ENCODE results near the gene GPR132.

Gene GPR132

GRCh38 chr14:105069522-105069870 is 4.3 kb upstream of the GPR132 start:
- Histone ChIP-seq H3K9ac (ENCODE audit: low read length) (no peak overlapping the region), H3K4me1 (ENCODE audit: low read length) (peaks cover 26% of the 10 kb centered on the region), H3K9me2 (replicated peaks; ENCODE audit: insufficient read depth, low read length) (no peaks in the 10 kb centered on the region), H3K27me3 (replicated peaks; ENCODE audit: insufficient read depth, low read length) (peaks cover 16% of the 10 kb centered on the region; the same call in 1 of the 2 replicates), H3K27ac (ENCODE audit: low read length) (no peak overlapping the region), H4K20me1 (ENCODE audit: insufficient read depth, low read length) (no peaks in the 10 kb centered on the region), H3K79me2 (ENCODE audit: low read length) (peaks cover 6% of the 10 kb centered on the region; the same call in 1 of the 2 replicates), H2AFZ (ENCODE audit: low read length) (no peak overlapping the region), H3K4me2 (ENCODE audit: low read depth, low read length) (no peak overlapping the region), H3K36me3 (replicated peaks; ENCODE audit: insufficient read depth, low read length) (no peaks in the 10 kb centered on the region), H3K4me3 (ENCODE audit: low read length) (no peak overlapping the region), H3F3A (ENCODE audit: insufficient read depth, low read length) (no peaks in the 10 kb centered on the region), H3K9me3 (replicated peaks; ENCODE audit: insufficient read depth, low read length) (no peaks in the 10 kb centered on the region)
- DNase-seq = no peak
- TF ChIP-seq EZH2phosphoT487 (IDR thresholded peaks at IDR 0.05; ENCODE audit: low read length) = no peak
- TF ChIP-seq EZH2 (optimal IDR thresholded peaks at IDR 0.05; ENCODE audit: low read depth, low read length) = no peak
- TF ChIP-seq CTCF (IDR thresholded peaks at IDR 0.05; ENCODE audit: low read length) = no peak

- no peak for DNase-seq
- no peak for TF ChIP-seq EZH2phosphoT487 (IDR thresholded peaks at IDR 0.05; ENCODE audit: low read length)
- TF ChIP-seq CTCF (IDR thresholded peaks at IDR 0.05; ENCODE audit: low read length) = no peak
- TF ChIP-seq EZH2 (optimal IDR thresholded peaks at IDR 0.05; ENCODE audit: low read depth, low read length) = no peak
- Histone ChIP-seq H4K20me1 (ENCODE audit: insufficient read depth, low read length) (no peaks in the 10 kb centered on the region), H3K9me3 (replicated peaks; ENCODE audit: insufficient read depth, low read length) (no peaks in the 10 kb centered on the region), H2AFZ (ENCODE audit: low read length) (no peak overlapping the region), H3K27me3 (replicated peaks; ENCODE audit: insufficient read depth, low read length) (peaks cover 16% of the 10 kb centered on the region; the same call in 1 of the 2 replicates), H3K9ac (ENCODE audit: low read length) (no peak overlapping the region), H3K9me2 (replicated peaks; ENCODE audit: insufficient read depth, low read length) (no peaks in the 10 kb centered on the region), H3F3A (ENCODE audit: insufficient read depth, low read length) (no peaks in the 10 kb centered on the region), H3K79me2 (ENCODE audit: low read length) (peaks cover 7% of the 10 kb centered on the region; the same call in 1 of the 2 replicates), H3K4me2 (ENCODE audit: low read depth, low read length) (no peak overlapping the region), H3K27ac (ENCODE audit: low read length) (no peak overlapping the region), H3K4me1 (ENCODE audit: low read length) (peaks cover 26% of the 10 kb centered on the region), H3K36me3 (replicated peaks; ENCODE audit: insufficient read depth, low read length) (no peaks in the 10 kb centered on the region), H3K4me3 (ENCODE audit: low read length) (no peak overlapping the region)
These were observed 3.6 kb upstream of the GPR132 start for GRCh38 chr14:105068818-105069217.

GRCh38 chr14:105067969-105068301 is 2.7 kb upstream of the GPR132 start:
- Histone ChIP-seq H2AFZ (ENCODE audit: low read length) (no peak overlapping the region), H3K4me3 (ENCODE audit: low read length) (no peak overlapping the region), H3K79me2 (ENCODE audit: low read length) (peaks cover 10% of the 10 kb centered on the region), H3K27me3 (replicated peaks; ENCODE audit: insufficient read depth, low read length) (peaks cover 16% of the 10 kb centered on the region; the same call in 1 of the 2 replicates), H3K4me2 (ENCODE audit: low read depth, low read length) (no peak overlapping the region), H3K27ac (ENCODE audit: low read length) (no peak overlapping the region), H4K20me1 (ENCODE audit: insufficient read depth, low read length) (no peaks in the 10 kb centered on the region), H3K9me3 (replicated peaks; ENCODE audit: insufficient read depth, low read length) (no peaks in the 10 kb centered on the region), H3K4me1 (ENCODE audit: low read length) (peaks cover 26% of the 10 kb centered on the region), H3K9ac (ENCODE audit: low read length) (no peak overlapping the region), H3F3A (ENCODE audit: insufficient read depth, low read length) (no peaks in the 10 kb centered on the region), H3K36me3 (replicated peaks; ENCODE audit: insufficient read depth, low read length) (no peaks in the 10 kb centered on the region), H3K9me2 (replicated peaks; ENCODE audit: insufficient read depth, low read length) (no peaks in the 10 kb centered on the region)
- no peak for TF ChIP-seq EZH2phosphoT487 (IDR thresholded peaks at IDR 0.05; ENCODE audit: low read length)
- TF ChIP-seq CTCF (IDR thresholded peaks at IDR 0.05; ENCODE audit: low read length) = no peak
- no peak for TF ChIP-seq EZH2 (optimal IDR thresholded peaks at IDR 0.05; ENCODE audit: low read depth, low read length)
- DNase-seq = no peak
